NT2/D1 (cell line): Measurements from ENCODE around the gene SHMT1.
"Not testable (repeated sequence)": the region's sequence is repeated elsewhere in the genome, so short reads cannot be mapped to it uniquely, and the experiment has no call there.

Experiments
- SUZ12 ChIP-seq: IDR thresholded peaks from 2 replicates; pipeline ENCODE4 v1.6.1; 2011; ENCODE audit not compliant: insufficient read length, insufficient read depth; ENCODE audit errors: extremely low read depth
- YY1 ChIP-seq: IDR thresholded peaks from 2 replicates; pipeline ENCODE4 v1.6.1; 2011; ENCODE audit not compliant: insufficient read length, insufficient read depth
- ZNF274 ChIP-seq: IDR thresholded peaks from 2 replicates; pipeline ENCODE4 v1.6.1; 2011; ENCODE audit warnings: mild to moderate bottlenecking, low read depth, low read length

DNA sequence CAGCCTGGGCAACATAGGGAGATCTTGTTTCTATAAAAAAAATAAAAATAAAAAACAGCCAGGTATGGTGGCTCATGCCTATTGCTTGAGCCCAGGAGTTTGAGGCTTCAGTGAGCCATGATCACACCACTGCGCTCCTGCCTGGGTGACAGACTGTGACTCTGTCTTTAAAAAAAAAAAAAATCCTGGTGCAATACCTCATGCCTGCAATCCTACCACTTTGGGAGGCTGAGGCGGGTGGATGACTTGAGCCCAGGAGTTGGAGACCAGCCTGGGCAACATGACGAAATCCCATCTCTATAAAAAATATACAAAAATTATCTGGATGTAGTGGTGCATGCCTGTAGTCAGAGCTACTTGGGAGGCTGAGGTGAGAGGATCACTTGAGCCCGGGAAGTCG lies 15.3 kb upstream of the SHMT1 start:
- not testable (repeated sequence) for TF ChIP-seq SUZ12, ZNF274, YY1
